GM23338 (cell line): ENCODE data around the gene CHCHD3. TPM values are rescaled to one million over a fixed set of nuclear protein-coding genes. Genes with fewer than 3 reads are reported as not detected.

Experiments used
- ATAC-seq: fragments of 200-7000 bp; cut with Tn5 transposase; 3 replicates; pipeline ENCODE4 v1.9.1; 2020
- DNase-seq: peaks from one replicate; pipeline ENCODE4 v3.0.0-alpha.2; 2015; ENCODE audit warnings: low spot score
- H2AFZ ChIP-seq: fragments of 200-600 bp; sonication (generic); 2 replicates; pipeline ENCODE4 v1.8.0; 2016; ENCODE audit warnings: antibody characterized with exemption, mild to moderate bottlenecking, moderate library complexity
- H3F3A ChIP-seq: fragments of 200-600 bp; sonication (generic); replicated peaks from 2 replicates; pipeline ENCODE4 v1.8.0; 2017; ENCODE audit warnings: antibody characterized with exemption, mixed run types, low read depth
- H3K27ac ChIP-seq: fragments of 200-600 bp; sonication (generic); 2 replicates; pipeline ENCODE4 v1.6.1; 2016; ENCODE audit warnings: low read depth
- H3K27me3 ChIP-seq: fragments of 200-600 bp; sonication (generic); 2 replicates; pipeline ENCODE4 v1.8.0; 2016; ENCODE audit warnings: mild to moderate bottlenecking, mixed run types, moderate library complexity; ENCODE audit not compliant: insufficient read depth
- H3K36me3 ChIP-seq: fragments of 200-600 bp; sonication (generic); 2 replicates; pipeline ENCODE4 v1.8.0; 2016; ENCODE audit warnings: mild to moderate bottlenecking; ENCODE audit not compliant: insufficient read depth
- H3K4me1 ChIP-seq: fragments of 200-600 bp; sonication (generic); 2 replicates; pipeline ENCODE4 v1.8.0; 2016; ENCODE audit warnings: mild to moderate bottlenecking, moderate library complexity; ENCODE audit not compliant: insufficient read depth
- H3K4me2 ChIP-seq: fragments of 200-600 bp; sonication (generic); 2 replicates; pipeline ENCODE4 v1.7.1; 2017; ENCODE audit warnings: mixed run types
- H3K4me3 ChIP-seq: fragments of 200-600 bp; sonication (generic); 2 replicates; pipeline ENCODE4 v1.6.1; 2016; ENCODE audit warnings: mixed run types
- H3K79me2 ChIP-seq: fragments of 200-600 bp; sonication (generic); replicated peaks from 2 replicates; pipeline ENCODE4 v1.8.0; 2017; ENCODE audit warnings: mild to moderate bottlenecking; ENCODE audit not compliant: insufficient read depth
- H3K9me2 ChIP-seq: fragments of 200-600 bp; sonication (generic); 2 replicates; pipeline ENCODE4 v1.8.0; 2017; ENCODE audit not compliant: insufficient read depth
- H4K20me1 ChIP-seq: fragments of 200-600 bp; sonication (generic); replicated peaks from 2 replicates; pipeline ENCODE4 v1.8.0; 2017; ENCODE audit warnings: mild to moderate bottlenecking; ENCODE audit not compliant: insufficient read depth
- H3K27ac Mint-ChIP-seq: 2 replicates; pipeline ENCODE4 v1.8.0; 2020; ENCODE audit warnings: inconsistent platforms, mild to moderate bottlenecking, moderate library complexity, mixed read lengths
- H3K27me3 Mint-ChIP-seq: 3 replicates; pipeline ENCODE4 v1.8.0; 2022; ENCODE audit warnings: low read depth, mild to moderate bottlenecking, moderate library complexity, mixed read lengths, inconsistent platforms; ENCODE audit not compliant: insufficient read depth, poor library complexity
- H3K36me3 Mint-ChIP-seq: 3 replicates; pipeline ENCODE4 v1.8.0; 2021; ENCODE audit warnings: low read depth, mild to moderate bottlenecking, inconsistent platforms, moderate library complexity, mixed read lengths
- H3K4me1 Mint-ChIP-seq: 3 replicates; pipeline ENCODE4 v1.8.0; 2020; ENCODE audit warnings: mild to moderate bottlenecking, inconsistent platforms, mixed read lengths
- H3K4me3 Mint-ChIP-seq: 3 replicates; pipeline ENCODE4 v1.8.0; 2021; ENCODE audit warnings: moderate library complexity, mild to moderate bottlenecking, inconsistent platforms, mixed read lengths
- H3K9me3 Mint-ChIP-seq: 3 replicates; pipeline ENCODE4 v1.8.0; 2020; ENCODE audit warnings: moderate library complexity, mild to moderate bottlenecking, inconsistent platforms, mixed read lengths
- EZH2 ChIP-seq: fragments of 200-600 bp; sonication (generic); IDR thresholded peaks from one replicate; pipeline ENCODE4 v1.8.0; 2017; ENCODE audit warnings: antibody characterized with exemption, mild to moderate bottlenecking, low read depth; ENCODE audit not compliant: unreplicated experiment
- EZH2phosphoT487 ChIP-seq: fragments of 200-600 bp; sonication (generic); IDR thresholded peaks from one replicate; pipeline ENCODE4 v1.8.1; 2018; ENCODE audit warnings: antibody characterized with exemption; ENCODE audit not compliant: unreplicated experiment
- JUNB ChIP-seq: IDR thresholded peaks from one replicate; pipeline ENCODE4 v1.6.1; 2016; ENCODE audit warnings: antibody characterized with exemption; ENCODE audit not compliant: unreplicated experiment
- NANOG ChIP-seq: IDR thresholded peaks from 2 replicates; pipeline ENCODE4 v1.6.1; 2016; ENCODE audit warnings: antibody characterized with exemption, borderline replicate concordance
- POLR2AphosphoS5 ChIP-seq: IDR thresholded peaks from 2 replicates; pipeline ENCODE4 v1.6.1; 2016; ENCODE audit warnings: antibody characterized with exemption, low read depth
- STAT1 ChIP-seq: IDR thresholded peaks from one replicate; pipeline ENCODE4 v1.6.1; 2016; ENCODE audit warnings: antibody characterized with exemption; ENCODE audit not compliant: unreplicated experiment
- ZNF114 ChIP-seq: fragments of 250-450 bp; sonication (Bioruptor Pico); IDR thresholded peaks from 2 replicates; pipeline ENCODE4 v1.5.0; 2020; ENCODE audit warnings: mild to moderate bottlenecking, moderate library complexity
- ZNF331 ChIP-seq: fragments of 250-450 bp; sonication (Bioruptor Pico); IDR thresholded peaks from 2 replicates; pipeline ENCODE4 v1.5.0; 2020; ENCODE audit warnings: low read depth, mild to moderate bottlenecking, moderate library complexity
- polyA plus RNA-seq: library from polyadenylated mRNA; unstranded; fragments of >200 nt; fragmentation: Nextera tagmentation; extraction: Ambion mirVana; gene quantifications from 2 replicates; pipeline ENCODE4 v1.2.1, GENCODE V29; 2016
- total RNA-seq: library from RNA; depleted of rRNA; stranded (reverse); fragments of >200 nt; shearing (Covaris generic); gene quantifications from 2 replicates; pipeline ENCODE4 v1.2.3, GENCODE V29; 2014
- TF ChIP-seq, protein P1 (sequence below), 2 experiments: fragments of 200-600 bp in 1 of 2; sonication (generic) in 1 of 2; conservative IDR thresholded peaks; 2 replicates each; pipeline versions ENCODE4 v1.5.1 to v1.6.1; 2016 to 2017; ENCODE audit warnings: antibody characterized with exemption in 2 of 2, low read depth in 2 of 2, mild to moderate bottlenecking in 2 of 2, moderate library complexity in 1 of 2
- TF ChIP-seq, protein P2 (sequence below): fragments of 250-450 bp; sonication (Bioruptor Pico); IDR thresholded peaks from 2 replicates; pipeline ENCODE4 v1.5.0; 2020; ENCODE audit warnings: mild to moderate bottlenecking, moderate library complexity
- TF ChIP-seq, protein P3 (sequence below): IDR thresholded peaks from 2 replicates; pipeline ENCODE4 v1.6.1; 2016; ENCODE audit warnings: antibody characterized with exemption

CHCHD3 gene
- total and polyA plus RNA-seq, 2 experiments from 2014 or later: 107 to 131 TPM

DNA sequence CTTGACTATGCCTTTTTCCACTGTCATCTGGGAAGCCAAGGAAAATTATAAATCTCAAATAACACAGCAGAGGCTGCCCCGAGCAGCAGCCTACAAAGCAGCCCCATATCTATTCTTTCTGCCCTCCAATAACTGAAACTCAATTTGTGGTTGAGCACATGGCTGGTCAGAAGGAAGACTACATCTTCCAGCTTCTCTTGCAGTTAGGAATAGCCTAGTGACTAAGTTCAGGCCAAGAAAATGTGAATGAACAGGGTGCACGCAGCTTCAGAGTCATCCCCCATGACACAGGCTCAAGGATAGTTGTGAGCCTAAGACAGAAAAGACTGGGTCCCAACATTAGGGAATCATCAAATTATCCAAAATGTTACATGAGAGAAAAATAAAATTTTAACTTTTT is 42.3 kb downstream of the CHCHD3 start:
- Mint-ChIP-seq H3K27me3 (peaks cover 2% of the 10 kb centered on the region), H3K4me1 (peaks cover 37% of the 10 kb centered on the region), H3K4me3 (no peak overlapping the region), H3K9me3 (no peaks in the 10 kb centered on the region), H3K27ac (peak overlapping the region; percentile 80), H3K36me3 (peaks cover 6% of the 10 kb centered on the region; the same call in 2 of the 3 replicates)
- H3K4me1 ChIP-seq: peaks cover 30% of the 10 kb centered on the region
- no peaks in the 10 kb centered on the region for H3F3A ChIP-seq
- H3K9me2 ChIP-seq: no peaks in the 10 kb centered on the region
- H3K4me3 ChIP-seq: no peak overlapping the region
- H3K27me3 ChIP-seq: no peaks in the 10 kb centered on the region
- no peak for DNase-seq
- TF ChIP-seq EZH2phosphoT487 (no peak), STAT1 (no peak), ZNF114 (CRISPR knock-in tag) (no peak), POLR2AphosphoS5 (no peak), NANOG (no peak)
- TF ChIP-seq, protein P1, sequence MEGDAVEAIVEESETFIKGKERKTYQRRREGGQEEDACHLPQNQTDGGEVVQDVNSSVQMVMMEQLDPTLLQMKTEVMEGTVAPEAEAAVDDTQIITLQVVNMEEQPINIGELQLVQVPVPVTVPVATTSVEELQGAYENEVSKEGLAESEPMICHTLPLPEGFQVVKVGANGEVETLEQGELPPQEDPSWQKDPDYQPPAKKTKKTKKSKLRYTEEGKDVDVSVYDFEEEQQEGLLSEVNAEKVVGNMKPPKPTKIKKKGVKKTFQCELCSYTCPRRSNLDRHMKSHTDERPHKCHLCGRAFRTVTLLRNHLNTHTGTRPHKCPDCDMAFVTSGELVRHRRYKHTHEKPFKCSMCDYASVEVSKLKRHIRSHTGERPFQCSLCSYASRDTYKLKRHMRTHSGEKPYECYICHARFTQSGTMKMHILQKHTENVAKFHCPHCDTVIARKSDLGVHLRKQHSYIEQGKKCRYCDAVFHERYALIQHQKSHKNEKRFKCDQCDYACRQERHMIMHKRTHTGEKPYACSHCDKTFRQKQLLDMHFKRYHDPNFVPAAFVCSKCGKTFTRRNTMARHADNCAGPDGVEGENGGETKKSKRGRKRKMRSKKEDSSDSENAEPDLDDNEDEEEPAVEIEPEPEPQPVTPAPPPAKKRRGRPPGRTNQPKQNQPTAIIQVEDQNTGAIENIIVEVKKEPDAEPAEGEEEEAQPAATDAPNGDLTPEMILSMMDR (conservative IDR thresholded peaks at IDR 0.05; ENCODE audit: low read depth in 2 of 2): no peak
- H3K4me2 ChIP-seq: no peak overlapping the region
- H4K20me1 ChIP-seq: peaks cover 36% of the 10 kb centered on the region; the same call in 1 of the 2 replicates
- peaks cover 90% of the 10 kb centered on the region for H3K79me2 ChIP-seq
- H2AFZ ChIP-seq: no peak overlapping the region
- peak overlapping the region; percentile 40; the same call in 1 of the 2 replicates for H3K27ac ChIP-seq
- no peak for ATAC-seq
- no peaks in the 10 kb centered on the region for H3K36me3 ChIP-seq

DNA sequence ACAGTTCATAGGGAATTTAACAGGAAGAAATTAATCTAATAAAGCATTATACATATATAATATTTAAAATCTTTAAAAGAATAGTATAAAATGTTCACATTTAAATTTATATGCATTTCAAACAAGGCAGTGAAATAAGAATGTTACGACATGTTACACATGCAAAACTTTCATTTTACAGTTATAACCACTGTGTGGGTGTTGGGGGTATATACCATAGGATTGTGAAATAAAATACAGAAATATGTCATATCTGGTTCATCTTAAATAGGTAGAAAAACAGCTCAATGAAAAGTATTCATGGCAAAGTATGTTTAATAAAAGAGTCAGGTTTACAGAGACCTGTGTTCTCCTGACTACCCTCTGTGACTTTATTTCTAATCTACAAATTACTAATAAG is 45.6 kb downstream of the CHCHD3 start:
- H3K27me3 ChIP-seq: no peaks in the 10 kb centered on the region
- H3K36me3 Mint-ChIP-seq: peaks cover 6% of the 10 kb centered on the region; the same call in 2 of the 3 replicates
- H3K4me2 ChIP-seq: no peak overlapping the region
- H3K36me3 ChIP-seq: no peaks in the 10 kb centered on the region
- no peak for ATAC-seq
- H3K27me3 Mint-ChIP-seq: no peaks in the 10 kb centered on the region
- H3K27ac ChIP-seq: no peak overlapping the region
- no peak overlapping the region for H3K4me3 ChIP-seq
- H3K27ac Mint-ChIP-seq: no peak overlapping the region
- peaks cover 21% of the 10 kb centered on the region for H3K4me1 Mint-ChIP-seq
- H3K4me1 ChIP-seq: peaks cover 9% of the 10 kb centered on the region
- no peaks in the 10 kb centered on the region for H3K9me3 Mint-ChIP-seq
- H3K9me2 ChIP-seq: no peaks in the 10 kb centered on the region
- H3K79me2 ChIP-seq: peaks cover 85% of the 10 kb centered on the region
- H3F3A ChIP-seq: no peaks in the 10 kb centered on the region
- H3K4me3 Mint-ChIP-seq: no peak overlapping the region
- peaks cover 28% of the 10 kb centered on the region; the same call in 1 of the 2 replicates for H4K20me1 ChIP-seq
- H2AFZ ChIP-seq: no peak overlapping the region
- DNase-seq: no peak
- TF ChIP-seq, protein P1 (conservative IDR thresholded peaks at IDR 0.05; ENCODE audit: low read depth in 2 of 2): no peak
- TF ChIP-seq, protein P2, sequence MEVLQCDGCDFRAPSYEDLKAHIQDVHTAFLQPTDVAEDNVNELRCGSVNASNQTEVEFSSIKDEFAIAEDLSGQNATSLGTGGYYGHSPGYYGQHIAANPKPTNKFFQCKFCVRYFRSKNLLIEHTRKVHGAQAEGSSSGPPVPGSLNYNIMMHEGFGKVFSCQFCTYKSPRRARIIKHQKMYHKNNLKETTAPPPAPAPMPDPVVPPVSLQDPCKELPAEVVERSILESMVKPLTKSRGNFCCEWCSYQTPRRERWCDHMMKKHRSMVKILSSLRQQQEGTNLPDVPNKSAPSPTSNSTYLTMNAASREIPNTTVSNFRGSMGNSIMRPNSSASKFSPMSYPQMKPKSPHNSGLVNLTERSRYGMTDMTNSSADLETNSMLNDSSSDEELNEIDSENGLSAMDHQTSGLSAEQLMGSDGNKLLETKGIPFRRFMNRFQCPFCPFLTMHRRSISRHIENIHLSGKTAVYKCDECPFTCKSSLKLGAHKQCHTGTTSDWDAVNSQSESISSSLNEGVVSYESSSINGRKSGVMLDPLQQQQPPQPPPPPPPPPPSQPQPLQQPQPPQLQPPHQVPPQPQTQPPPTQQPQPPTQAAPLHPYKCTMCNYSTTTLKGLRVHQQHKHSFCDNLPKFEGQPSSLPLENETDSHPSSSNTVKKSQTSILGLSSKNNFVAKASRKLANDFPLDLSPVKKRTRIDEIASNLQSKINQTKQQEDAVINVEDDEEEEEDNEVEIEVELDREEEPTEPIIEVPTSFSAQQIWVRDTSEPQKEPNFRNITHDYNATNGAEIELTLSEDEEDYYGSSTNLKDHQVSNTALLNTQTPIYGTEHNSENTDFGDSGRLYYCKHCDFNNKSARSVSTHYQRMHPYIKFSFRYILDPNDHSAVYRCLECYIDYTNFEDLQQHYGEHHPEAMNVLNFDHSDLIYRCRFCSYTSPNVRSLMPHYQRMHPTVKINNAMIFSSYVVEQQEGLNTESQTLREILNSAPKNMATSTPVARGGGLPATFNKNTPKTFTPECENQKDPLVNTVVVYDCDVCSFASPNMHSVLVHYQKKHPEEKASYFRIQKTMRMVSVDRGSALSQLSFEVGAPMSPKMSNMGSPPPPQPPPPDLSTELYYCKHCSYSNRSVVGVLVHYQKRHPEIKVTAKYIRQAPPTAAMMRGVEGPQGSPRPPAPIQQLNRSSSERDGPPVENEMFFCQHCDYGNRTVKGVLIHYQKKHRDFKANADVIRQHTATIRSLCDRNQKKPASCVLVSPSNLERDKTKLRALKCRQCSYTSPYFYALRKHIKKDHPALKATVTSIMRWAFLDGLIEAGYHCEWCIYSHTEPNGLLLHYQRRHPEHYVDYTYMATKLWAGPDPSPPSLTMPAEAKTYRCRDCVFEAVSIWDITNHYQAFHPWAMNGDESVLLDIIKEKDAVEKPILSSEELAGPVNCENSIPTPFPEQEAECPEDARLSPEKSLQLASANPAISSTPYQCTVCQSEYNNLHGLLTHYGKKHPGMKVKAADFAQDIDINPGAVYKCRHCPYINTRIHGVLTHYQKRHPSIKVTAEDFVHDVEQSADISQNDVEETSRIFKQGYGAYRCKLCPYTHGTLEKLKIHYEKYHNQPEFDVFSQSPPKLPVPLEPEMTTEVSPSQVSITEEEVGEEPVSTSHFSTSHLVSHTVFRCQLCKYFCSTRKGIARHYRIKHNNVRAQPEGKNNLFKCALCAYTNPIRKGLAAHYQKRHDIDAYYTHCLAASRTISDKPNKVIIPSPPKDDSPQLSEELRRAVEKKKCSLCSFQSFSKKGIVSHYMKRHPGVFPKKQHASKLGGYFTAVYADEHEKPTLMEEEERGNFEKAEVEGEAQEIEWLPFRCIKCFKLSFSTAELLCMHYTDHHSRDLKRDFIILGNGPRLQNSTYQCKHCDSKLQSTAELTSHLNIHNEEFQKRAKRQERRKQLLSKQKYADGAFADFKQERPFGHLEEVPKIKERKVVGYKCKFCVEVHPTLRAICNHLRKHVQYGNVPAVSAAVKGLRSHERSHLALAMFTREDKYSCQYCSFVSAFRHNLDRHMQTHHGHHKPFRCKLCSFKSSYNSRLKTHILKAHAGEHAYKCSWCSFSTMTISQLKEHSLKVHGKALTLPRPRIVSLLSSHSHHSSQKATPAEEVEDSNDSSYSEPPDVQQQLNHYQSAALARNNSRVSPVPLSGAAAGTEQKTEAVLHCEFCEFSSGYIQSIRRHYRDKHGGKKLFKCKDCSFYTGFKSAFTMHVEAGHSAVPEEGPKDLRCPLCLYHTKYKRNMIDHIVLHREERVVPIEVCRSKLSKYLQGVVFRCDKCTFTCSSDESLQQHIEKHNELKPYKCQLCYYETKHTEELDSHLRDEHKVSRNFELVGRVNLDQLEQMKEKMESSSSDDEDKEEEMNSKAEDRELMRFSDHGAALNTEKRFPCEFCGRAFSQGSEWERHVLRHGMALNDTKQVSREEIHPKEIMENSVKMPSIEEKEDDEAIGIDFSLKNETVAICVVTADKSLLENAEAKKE (CRISPR knock-in tag): no peak
- no peak for TF ChIP-seq EZH2
- no peak for TF ChIP-seq NANOG
- TF ChIP-seq, protein P3, sequence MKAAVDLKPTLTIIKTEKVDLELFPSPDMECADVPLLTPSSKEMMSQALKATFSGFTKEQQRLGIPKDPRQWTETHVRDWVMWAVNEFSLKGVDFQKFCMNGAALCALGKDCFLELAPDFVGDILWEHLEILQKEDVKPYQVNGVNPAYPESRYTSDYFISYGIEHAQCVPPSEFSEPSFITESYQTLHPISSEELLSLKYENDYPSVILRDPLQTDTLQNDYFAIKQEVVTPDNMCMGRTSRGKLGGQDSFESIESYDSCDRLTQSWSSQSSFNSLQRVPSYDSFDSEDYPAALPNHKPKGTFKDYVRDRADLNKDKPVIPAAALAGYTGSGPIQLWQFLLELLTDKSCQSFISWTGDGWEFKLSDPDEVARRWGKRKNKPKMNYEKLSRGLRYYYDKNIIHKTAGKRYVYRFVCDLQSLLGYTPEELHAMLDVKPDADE: no peak
- TF ChIP-seq EZH2phosphoT487: no peak
- no peak for TF ChIP-seq ZNF331 (CRISPR knock-in tag)
- no peak for TF ChIP-seq STAT1
- TF ChIP-seq JUNB: no peak
